GM19455 (cell line): ENCODE data around the gene PAIP2B.
A peak's percentile ranks its signal among the peaks of the same experiment; 100 is the strongest.
"Not testable (repeated sequence)": the region's sequence is repeated elsewhere in the genome, so short reads cannot be mapped to it uniquely, and the experiment has no call there.

Experiments
- ATAC-seq: cut with Tn5 transposase; IDR thresholded peaks from one replicate; pipeline ENCODE4 v1.9.1; 2021; ENCODE audit not compliant: unreplicated experiment

PAIP2B gene, protein sequence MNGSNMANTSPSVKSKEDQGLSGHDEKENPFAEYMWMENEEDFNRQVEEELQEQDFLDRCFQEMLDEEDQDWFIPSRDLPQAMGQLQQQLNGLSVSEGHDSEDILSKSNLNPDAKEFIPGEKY

GRCh38 chr2:71226965-71227560 lies at the start of gene PAIP2B:
Gene PAIP2B (minus strand): TSS chr2:71227103. CDS start chr2:71202589, 24,514 bp downstream.
- peak; percentile 98 for ATAC-seq

DNA sequence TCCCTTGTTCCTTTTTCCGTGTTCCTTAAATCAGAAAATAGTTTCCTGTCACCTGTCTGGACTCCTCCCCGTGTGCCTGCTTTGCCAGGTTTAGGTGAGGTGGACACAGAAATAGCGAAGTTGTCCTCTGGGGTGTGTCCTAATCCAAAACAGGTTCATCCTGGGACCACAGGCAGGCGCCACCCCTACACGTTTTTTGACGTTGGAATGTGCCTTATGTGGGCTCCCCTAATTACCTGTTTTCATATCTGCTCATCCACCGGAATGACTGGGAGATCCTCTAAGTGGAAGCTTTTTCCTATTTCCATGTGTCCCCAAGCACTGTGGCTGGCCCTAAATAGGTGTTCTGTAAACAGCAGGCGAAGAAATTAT lies 49.0 kb upstream of the PAIP2B start:
- peak; percentile 16 for ATAC-seq

GRCh38 chr2:71269511-71270090 lies 42.7 kb upstream of the PAIP2B start:
- ATAC-seq, result no peak

- ATAC-seq, result no peak
These were observed 36.5 kb upstream of the PAIP2B start for GRCh38 chr2:71263386-71263785.

DNA sequence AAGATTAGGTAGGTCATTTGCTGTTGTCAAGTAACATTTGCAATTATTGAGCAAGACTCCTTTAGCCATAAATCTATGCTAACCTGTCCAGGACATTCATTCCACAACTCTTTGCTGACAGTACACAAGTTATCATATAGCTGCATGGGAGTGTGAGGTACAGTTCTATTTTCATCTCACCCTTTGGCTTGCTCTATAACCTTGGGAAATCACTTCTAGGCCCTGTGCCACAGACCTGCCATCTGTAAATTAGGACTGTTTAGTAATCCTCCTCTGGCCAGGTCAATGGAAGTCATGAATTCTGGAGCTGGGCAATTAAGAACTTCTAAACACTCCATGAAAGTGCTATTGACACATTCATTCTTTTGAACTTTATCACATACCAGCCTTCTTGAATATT lies 34.6 kb upstream of the PAIP2B start:
- no peak for ATAC-seq

DNA sequence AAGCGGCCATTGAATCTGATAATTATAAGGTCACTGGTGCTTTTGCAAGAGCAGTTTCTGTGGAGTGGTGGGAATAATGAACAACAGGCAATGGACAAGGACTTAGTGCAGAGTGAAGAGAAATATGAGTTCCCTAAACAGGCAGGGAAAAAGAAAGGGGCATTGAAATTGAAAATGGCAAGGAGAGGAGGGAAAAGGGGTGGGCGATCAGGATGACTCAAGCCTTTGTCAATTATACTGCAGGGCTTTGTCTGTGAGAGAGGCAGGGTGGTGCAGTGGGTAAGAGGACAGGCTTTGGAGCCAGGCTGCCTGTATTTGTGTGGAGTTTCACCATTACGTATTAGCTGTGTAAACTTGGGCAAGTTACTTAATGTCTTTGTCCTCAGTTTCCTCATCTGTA lies 29.5 kb upstream of the PAIP2B start:
- no peak for ATAC-seq

DNA sequence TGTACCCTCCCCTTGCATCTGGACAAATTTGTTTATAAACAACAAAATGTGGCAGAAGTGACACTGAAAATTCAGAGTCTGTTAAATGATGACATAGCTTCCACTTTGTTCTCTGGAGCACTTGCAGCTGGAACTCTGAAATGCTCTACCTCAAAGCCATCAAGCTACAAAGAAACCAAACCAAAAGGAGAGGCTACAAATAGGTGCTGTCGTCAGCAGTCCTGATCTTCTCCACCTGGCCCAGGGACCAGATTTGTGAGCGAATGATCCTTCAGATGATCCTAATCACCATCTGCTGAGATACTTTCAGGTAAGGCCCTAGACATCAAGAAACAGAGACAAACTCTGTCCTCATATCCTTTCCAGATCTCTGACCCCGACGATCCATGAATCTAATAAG lies 27.9 kb upstream of the PAIP2B start:
- no peak for ATAC-seq

DNA sequence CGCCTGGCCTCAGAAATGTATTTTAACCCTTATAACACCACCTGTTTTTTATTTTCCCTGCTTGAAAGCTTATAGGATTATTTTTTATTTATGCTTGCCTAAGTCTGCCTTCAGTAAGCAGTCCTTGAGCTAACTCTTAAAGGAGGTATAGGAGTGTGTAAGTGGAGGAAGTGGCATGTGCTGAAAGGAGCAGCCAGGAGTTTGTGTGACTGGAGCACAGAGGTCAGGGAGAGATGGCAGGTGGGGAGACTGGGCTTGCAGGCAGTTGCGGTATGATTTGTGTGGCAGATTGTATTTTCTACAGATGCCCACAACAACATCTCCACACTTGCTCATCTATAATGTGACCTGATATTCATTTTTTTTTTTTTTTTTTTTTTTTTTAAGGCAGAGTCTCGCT lies 27.2 kb upstream of the PAIP2B start:
- no peak for ATAC-seq

GRCh38 chr2:71253476-71253875 lies 26.6 kb upstream of the PAIP2B start:
- no peak for ATAC-seq

DNA sequence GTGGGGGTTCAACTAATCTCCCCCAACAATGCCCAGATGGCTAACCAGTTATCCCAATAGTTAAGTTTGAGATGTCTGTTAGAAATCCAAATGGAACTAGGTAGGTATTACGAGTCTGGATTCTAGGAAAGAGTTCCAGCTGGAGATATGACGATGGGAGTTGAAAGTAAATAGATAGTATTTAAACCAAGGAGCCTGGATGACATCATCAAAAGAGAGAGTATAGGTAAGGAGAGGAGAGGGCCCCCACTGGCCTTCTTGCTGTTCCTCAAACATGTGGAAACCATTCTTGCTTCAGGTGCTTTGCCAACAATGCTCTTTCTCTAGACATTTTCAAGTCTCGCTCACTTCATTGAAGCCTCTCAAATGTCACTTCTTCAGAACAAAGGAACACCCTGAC lies 26.0 kb upstream of the PAIP2B start:
- ATAC-seq, result no peak

GRCh38 chr2:71250935-71251334 lies 24.0 kb upstream of the PAIP2B start:
- ATAC-seq, result no peak

DNA sequence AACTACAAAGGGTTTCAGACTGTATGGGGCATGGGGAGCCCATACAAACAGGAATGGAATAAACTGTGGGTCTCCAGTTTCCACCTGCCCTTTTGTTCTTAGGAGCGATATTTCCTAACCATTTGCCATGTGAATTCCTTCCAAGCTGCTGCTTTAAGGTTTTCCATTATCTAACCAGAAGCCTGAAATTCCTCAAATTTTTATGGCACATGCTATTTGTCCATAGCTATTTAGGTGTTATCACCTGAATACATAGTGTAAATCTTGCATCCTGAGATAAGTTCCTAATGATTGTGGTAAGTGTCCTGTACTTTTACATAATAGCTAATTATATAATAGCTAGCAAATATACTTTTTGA lies 17.4 kb upstream of the PAIP2B start:
- no peak for ATAC-seq

- ATAC-seq, result no peak
These were observed 16.9 kb upstream of the PAIP2B start for GRCh38 chr2:71243634-71244301.

- ATAC-seq, result no peak
These were observed 13.9 kb upstream of the PAIP2B start for GRCh38 chr2:71240794-71241193.

GRCh38 chr2:71238089-71238488 lies 11.2 kb upstream of the PAIP2B start:
- ATAC-seq, result no peak

DNA sequence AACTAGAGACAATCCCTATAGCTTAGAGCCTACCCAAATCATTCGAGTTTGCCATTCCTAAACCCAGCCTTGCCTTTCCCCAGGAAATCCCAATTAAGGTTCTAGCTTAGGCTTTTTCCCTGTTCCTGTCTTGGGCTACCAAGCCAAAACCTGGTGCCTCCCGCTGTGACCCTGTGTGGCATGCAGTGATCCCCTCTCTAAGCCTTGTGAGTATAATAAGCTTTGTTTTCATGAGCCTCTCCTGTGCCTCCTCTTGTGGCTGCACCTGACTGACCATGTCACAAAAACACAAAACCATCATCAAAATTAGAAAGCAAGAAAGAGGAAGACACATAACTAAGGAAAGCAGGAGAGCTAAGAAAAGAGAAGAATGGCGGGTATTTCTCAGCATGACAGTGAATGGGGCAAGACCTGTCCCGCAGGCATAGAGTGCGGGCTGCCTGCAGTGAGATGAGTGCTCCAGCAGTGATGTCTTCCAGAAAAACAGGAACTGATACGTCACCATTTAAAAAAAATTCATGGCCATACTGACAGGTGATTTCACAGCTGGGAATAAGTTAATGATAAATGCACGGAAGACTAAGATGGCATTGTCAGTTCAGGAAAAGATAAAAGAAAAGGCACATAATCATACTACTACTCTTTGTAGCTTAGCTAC lies 9.2 kb upstream of the PAIP2B start:
- ATAC-seq, result no peak

GRCh38 chr2:71233072-71233471 lies 6.2 kb upstream of the PAIP2B start:
- not testable (repeated sequence) for ATAC-seq

GRCh38 chr2:71226096-71226964 lies 573 bp downstream of the PAIP2B start:
- peak; percentile 14 for ATAC-seq

- no peak for ATAC-seq
These were observed 2.0 kb downstream of the PAIP2B start for GRCh38 chr2:71224935-71225334.

- ATAC-seq, result no peak
These were observed 2.4 kb downstream of the PAIP2B start for GRCh38 chr2:71224457-71224856.

- no peak for ATAC-seq
These were observed 3.1 kb downstream of the PAIP2B start for GRCh38 chr2:71223767-71224333.
